NCI-H2029 treated with DMSO at 0.1 percent for 48 hours (cell line): ENCODE results near the gene CACNB2.

ENCODE experiments used
- DNase-seq: peaks from one replicate; lab custom pipeline; 2025; lab: John Stamatoyannopoulos, UW

CACNB2 gene

GRCh38 chr10:18514537-18514936 is 374.3 kb downstream of the CACNB2 start:
- no peak for DNase-seq

- no peak for DNase-seq
Measured at GRCh38 chr10:18516851-18517250, 376.6 kb downstream of the CACNB2 start.

GRCh38 chr10:18523025-18523424 is 382.8 kb downstream of the CACNB2 start:
- DNase-seq, result no peak

- no peak for DNase-seq
Measured at GRCh38 chr10:18523858-18524257, 383.6 kb downstream of the CACNB2 start.

- DNase-seq, result no peak
Measured at GRCh38 chr10:18527687-18528086, 387.5 kb downstream of the CACNB2 start.

- DNase-seq, result no peak
Measured at GRCh38 chr10:18528292-18528691, 388.1 kb downstream of the CACNB2 start.

- no peak for DNase-seq
Measured at GRCh38 chr10:18532881-18533535, 392.8 kb downstream of the CACNB2 start.

GRCh38 chr10:18533896-18534295 is 393.7 kb downstream of the CACNB2 start:
- no peak for DNase-seq

GRCh38 chr10:18539335-18539734 is 399.1 kb downstream of the CACNB2 start:
- no peak for DNase-seq

GRCh38 chr10:18540195-18540594 is 400.0 kb downstream of the CACNB2 start:
- no peak for DNase-seq

GRCh38 chr10:18542832-18543231 is 402.6 kb downstream of the CACNB2 start:
- DNase-seq, result no peak

- no peak for DNase-seq
Measured at GRCh38 chr10:18545621-18546305, 405.5 kb downstream of the CACNB2 start.

GRCh38 chr10:18549105-18549504 is 408.9 kb downstream of the CACNB2 start:
- no peak for DNase-seq

GRCh38 chr10:18551473-18551872 is 411.2 kb downstream of the CACNB2 start:
- DNase-seq, result no peak

- no peak for DNase-seq
Measured at GRCh38 chr10:18554479-18554878, 414.3 kb downstream of the CACNB2 start.

GRCh38 chr10:18556522-18557147 is 416.4 kb downstream of the CACNB2 start:
- no peak for DNase-seq

GRCh38 chr10:18557960-18558359 is 417.7 kb downstream of the CACNB2 start:
- no peak for DNase-seq

GRCh38 chr10:18561861-18562551 is 421.8 kb downstream of the CACNB2 start:
- no peak for DNase-seq

GRCh38 chr10:18563003-18563726 is 422.9 kb downstream of the CACNB2 start:
- DNase-seq, result no peak

- no peak for DNase-seq
Measured at GRCh38 chr10:18565006-18565405, 424.8 kb downstream of the CACNB2 start.

- DNase-seq, result no peak
Measured at GRCh38 chr10:18566177-18566576, 426.0 kb downstream of the CACNB2 start.

- DNase-seq, result no peak
Measured at GRCh38 chr10:18567343-18567856, 427.2 kb downstream of the CACNB2 start.
